Measurements from ENCODE around the gene BLNK.
"Not testable (repeated sequence)": the region's sequence is repeated elsewhere in the genome, so short reads cannot be mapped to it uniquely, and the experiment has no call there.

Gene BLNK

GRCh38 chr10:96309628-96310320 is 38.4 kb upstream of the BLNK start:
- DNase-seq (ENCODE audit: extremely low read depth, low read depth): no peak

GRCh38 chr10:96308854-96309253 is 37.5 kb upstream of the BLNK start:
- not testable (repeated sequence) for DNase-seq (ENCODE audit: extremely low read depth, low read depth)

More at GRCh38 chr10:96309628-96310320, 38.4 kb upstream of the BLNK start:
- no peak for TF ChIP-seq CTCF (IDR thresholded peaks at IDR 0.05; ENCODE audit: low read depth, low read length)

GRCh38 chr10:96306516-96306915 is 35.1 kb upstream of the BLNK start:
- TF ChIP-seq CTCF (IDR thresholded peaks at IDR 0.05; ENCODE audit: low read depth, low read length): no peak
- no peak for DNase-seq (ENCODE audit: extremely low read depth, low read depth)

- no peak for TF ChIP-seq CTCF (IDR thresholded peaks at IDR 0.05; ENCODE audit: low read depth, low read length)
- no peak for DNase-seq (ENCODE audit: extremely low read depth, low read depth)
These were observed 33.6 kb upstream of the BLNK start for GRCh38 chr10:96305019-96305418.

- TF ChIP-seq CTCF (IDR thresholded peaks at IDR 0.05; ENCODE audit: low read depth, low read length): no peak
- no peak for DNase-seq (ENCODE audit: extremely low read depth, low read depth)
These were observed 32.9 kb upstream of the BLNK start, which contains the start of gene DNTT for GRCh38 chr10:96304230-96304629. Gene DNTT (plus strand): TSS chr10:96304434. CDS start chr10:96304498, 64 bp downstream.

- TF ChIP-seq CTCF (IDR thresholded peaks at IDR 0.05; ENCODE audit: low read depth, low read length): no peak
- DNase-seq (ENCODE audit: extremely low read depth, low read depth): no peak
These were observed 30.2 kb upstream of the BLNK start for GRCh38 chr10:96301616-96302015.

- no peak for TF ChIP-seq CTCF (IDR thresholded peaks at IDR 0.05; ENCODE audit: low read depth, low read length)
- DNase-seq (ENCODE audit: extremely low read depth, low read depth): no peak
These were observed 28.0 kb upstream of the BLNK start for GRCh38 chr10:96299383-96299782.

- no peak for TF ChIP-seq CTCF (IDR thresholded peaks at IDR 0.05; ENCODE audit: low read depth, low read length)
- no peak for DNase-seq (ENCODE audit: extremely low read depth, low read depth)
These were observed 27.0 kb upstream of the BLNK start for GRCh38 chr10:96298362-96298761.

Data from AG09319 (cell line).